Fibroblast of villous mesenchyme (primary cell): Measurements from ENCODE around the gene ORC3. TPM values are rescaled to one million over a fixed set of nuclear protein-coding genes. Genes with fewer than 3 reads are reported as not detected.
"Not testable (repeated sequence)": the region's sequence is repeated elsewhere in the genome, so short reads cannot be mapped to it uniquely, and the experiment has no call there.

ENCODE experiments used
- DNase-seq: peaks from one replicate; pipeline ENCODE4 v3.0.0-alpha.2; 2010; ENCODE audit warnings: low read depth
- H3K4me3 ChIP-seq: 2 replicates; pipeline ENCODE4 v1.5.1; 2011; ENCODE audit warnings: low read depth, mild to moderate bottlenecking, low read length
- CTCF ChIP-seq: IDR thresholded peaks from 2 replicates; pipeline ENCODE4 v1.5.1; 2012; ENCODE audit warnings: low read depth, mild to moderate bottlenecking, low read length; ENCODE audit not compliant: insufficient read depth
- total RNA-seq: library from RNA; depleted of rRNA; stranded (reverse); fragments of >200 nt; gene quantifications from 2 replicates; pipeline ENCODE4 v1.2.3, GENCODE V29; 2012

The ORC3 gene
- total RNA-seq, 1 donor, result 32.0 TPM

DNA sequence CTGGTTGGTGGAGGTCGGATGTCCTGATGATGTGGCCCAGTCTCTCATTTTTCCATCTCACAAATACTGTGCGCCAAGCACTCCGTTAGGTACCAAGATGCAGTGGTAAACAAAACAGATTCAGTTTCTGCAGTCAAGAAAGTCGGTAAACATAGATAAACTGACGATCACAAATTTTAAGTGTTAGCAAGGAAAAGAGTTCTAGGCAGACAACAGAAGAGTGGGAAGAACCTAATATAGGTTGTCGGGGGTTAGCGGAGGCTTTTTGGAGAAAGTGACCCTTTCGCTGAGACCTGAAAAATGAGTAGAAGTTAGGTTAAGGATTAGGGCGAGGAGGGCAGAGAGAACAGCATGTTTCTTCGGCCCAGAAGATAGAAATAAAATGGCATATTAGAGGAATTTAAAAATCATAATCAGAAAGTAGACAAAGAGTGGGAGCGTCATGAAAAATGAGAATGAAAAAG, 514 bp downstream of the ORC3 start:
- no peak for TF ChIP-seq CTCF
- peak overlapping the region; percentile 70 for H3K4me3 ChIP-seq
- no peak for DNase-seq

GRCh38 chr6:87590990-87591389, 1.1 kb downstream of the ORC3 start:
- peak overlapping the region; percentile 70 for H3K4me3 ChIP-seq
- no peak for TF ChIP-seq CTCF
- no peak for DNase-seq

GRCh38 chr6:87600576-87600975, 10.6 kb downstream of the ORC3 start:
- no peak overlapping the region for H3K4me3 ChIP-seq
- TF ChIP-seq CTCF, result no peak
- DNase-seq, result no peak

GRCh38 chr6:87606199-87606598, 16.3 kb downstream of the ORC3 start:
- H3K4me3 ChIP-seq, result no peak overlapping the region
- DNase-seq, result no peak
- TF ChIP-seq CTCF, result no peak

GRCh38 chr6:87608802-87609201, 18.9 kb downstream of the ORC3 start:
- TF ChIP-seq CTCF, result no peak
- no peak overlapping the region for H3K4me3 ChIP-seq
- DNase-seq, result no peak

GRCh38 chr6:87613018-87613417, 23.1 kb downstream of the ORC3 start:
- not testable (repeated sequence) for H3K4me3 ChIP-seq

DNA sequence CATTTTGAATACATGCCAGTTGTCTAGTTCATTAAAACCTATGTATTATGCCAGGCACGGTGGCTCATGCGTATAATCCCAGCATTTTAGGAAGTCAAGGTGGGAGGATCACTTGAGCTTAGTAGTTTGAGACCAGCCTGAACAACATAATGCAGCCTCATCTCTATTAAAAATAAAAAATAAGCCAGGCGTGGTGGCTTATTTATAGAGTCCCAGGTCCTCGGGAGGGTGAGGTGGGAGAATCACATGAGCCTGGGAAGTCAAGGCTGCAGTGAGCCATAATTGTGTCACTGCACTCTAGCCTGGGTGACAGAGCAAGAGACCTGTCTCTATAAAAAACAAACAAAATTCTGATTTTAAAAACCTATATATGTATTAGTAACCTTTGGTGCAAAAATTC, 27.5 kb downstream of the ORC3 start:
- no peak overlapping the region for H3K4me3 ChIP-seq
- no peak for TF ChIP-seq CTCF

More at GRCh38 chr6:87613018-87613417, 23.1 kb downstream of the ORC3 start:
- DNase-seq, result not testable (repeated sequence)

More for the DNA sequence above, 27.5 kb downstream of the ORC3 start:
- no peak for DNase-seq
